Measurements from ENCODE around the gene ZNF746.

GRCh38 chr7:149427893-149428292, 69.7 kb downstream of the ZNF746 start:
- no peak for TF ChIP-seq CTCF (IDR thresholded peaks at IDR 0.05)
- no peak for TF ChIP-seq JUN (CRISPR knock-in tag; IDR thresholded peaks at IDR 0.05)
- TF ChIP-seq SMAD3 (CRISPR knock-in tag; IDR thresholded peaks at IDR 0.05; ENCODE audit: borderline replicate concordance): no peak
